TTC549 (cell line): ENCODE measurements around the gene PAAF1.

Source experiments
- FAIRE-seq: peaks from 2 replicates; lab custom pipeline; 2012; peaks lifted over from hg19 to GRCh38; lab: Jason Lieb, UNC

Gene PAAF1

GRCh38 chr11:73946798-73947458, 70.1 kb downstream of the PAAF1 start:
- FAIRE-seq, result no peak

GRCh38 chr11:73949246-73949645, 72.4 kb downstream of the PAAF1 start:
- FAIRE-seq, result no peak

GRCh38 chr11:73949912-73950311, 73.1 kb downstream of the PAAF1 start:
- no peak for FAIRE-seq

GRCh38 chr11:73950869-73951710, 74.3 kb downstream of the PAAF1 start, which contains the start of gene DNAJB13:
TSS of gene DNAJB13 (plus strand) at chr11:73951026. CDS start at chr11:73951070, 44 bp downstream.
- FAIRE-seq, result no peak

GRCh38 chr11:73951797-73952196, 75.0 kb downstream of the PAAF1 start:
- no peak for FAIRE-seq

GRCh38 chr11:73956876-73957653, 80.3 kb downstream of the PAAF1 start:
- no peak for FAIRE-seq

- FAIRE-seq, result no peak
These were observed 81.0 kb downstream of the PAAF1 start for GRCh38 chr11:73957654-73958361.

- FAIRE-seq, result no peak
These were observed 81.8 kb downstream of the PAAF1 start for GRCh38 chr11:73958521-73959141.

GRCh38 chr11:73961321-73961720, 84.5 kb downstream of the PAAF1 start:
- FAIRE-seq, result no peak

- no peak for FAIRE-seq
These were observed 85.4 kb downstream of the PAAF1 start for GRCh38 chr11:73962101-73962705.

- no peak for FAIRE-seq
These were observed 87.1 kb downstream of the PAAF1 start for GRCh38 chr11:73963861-73964260.

- FAIRE-seq, result no peak
These were observed 88.4 kb downstream of the PAAF1 start for GRCh38 chr11:73965076-73965763.

- FAIRE-seq, result no peak
These were observed 88.9 kb downstream of the PAAF1 start for GRCh38 chr11:73965764-73966121.

GRCh38 chr11:73968356-73968966, 91.7 kb downstream of the PAAF1 start:
- no peak for FAIRE-seq

- FAIRE-seq, result no peak
These were observed 92.3 kb downstream of the PAAF1 start for GRCh38 chr11:73969091-73969490.

- no peak for FAIRE-seq
These were observed 93.4 kb downstream of the PAAF1 start for GRCh38 chr11:73969991-73970800.

GRCh38 chr11:73971175-73971719, 94.4 kb downstream of the PAAF1 start:
- no peak for FAIRE-seq

- no peak for FAIRE-seq
These were observed 95.4 kb downstream of the PAAF1 start for GRCh38 chr11:73972187-73972586.
